Measurements from ENCODE around the gene SMYD3. TPM values are rescaled to one million over a fixed set of nuclear protein-coding genes. Genes with fewer than 3 reads are reported as not detected.
A peak's percentile ranks its signal among the peaks of the same experiment; 100 is the strongest.

The SMYD3 gene
- total and polyA plus RNA-seq, 10 of the 15 experiments (the other 5 are each of a cell fraction or from before 2014, with no cell fraction given) = 18.3 to 54.0 (median 24.8) TPM

- H3K4me2 ChIP-seq (ENCODE audit: control insufficient read depth, insufficient read depth) = 0 out of 2 replicates have a peak overlapping the region, but pooled peaks have one; percentile 18
- SMC1A ChIA-PET (ENCODE audit: uncharacterized antibody, unreplicated experiment) = interaction anchor here (0.8 to 1.5 kb wide), 4 partner anchors 8 to 26 kb away, joined by 3 to 4 read pairs (median 4); no protein-coding TSS in a partner anchor
- no peaks in the 10 kb centered on the region for H3K9me3 ChIP-seq (replicated peaks; ENCODE audit: control insufficient read depth, insufficient read depth, low read length)
- 67% methylated on average over 3 of the region's 3 CpGs for WGBS (ENCODE audit: insufficient coverage, insufficient replicate concordance, low lambda C conversion rate, missing lambda C conversion rate)
- ATAC-seq = peak; percentile 31
- no peaks in the 10 kb centered on the region for H4K20me1 ChIP-seq (ENCODE audit: control insufficient read depth, insufficient read depth)
- no peaks in the 10 kb centered on the region for H3K27me3 ChIP-seq (replicated peaks in 1 of 2; ENCODE audit: control insufficient read depth in 2 of 2, insufficient read depth in 2 of 2, low read length in 1 of 2)
- intact Hi-C loops (cut with micrococcal nuclease; ENCODE audit: unreplicated experiment) (no loop called here), in situ Hi-C loops (cut with MboI) (no loop called here)
- H3K36me3 ChIP-seq (ENCODE audit: control insufficient read depth in 2 of 2, insufficient read depth in 2 of 2, low read length in 1 of 2) = no peaks in the 10 kb centered on the region
- no peaks in the 10 kb centered on the region for H3K4me1 ChIP-seq (ENCODE audit: control insufficient read depth, insufficient read depth, low read length)
- CTCF ChIA-PET = interaction anchor here (1.2 kb wide), 1 partner anchor 42 kb away, joined by 3 read pairs; no protein-coding TSS in a partner anchor
- POLR2A ChIA-PET = no interaction called here
- no peak overlapping the region for H3K9ac ChIP-seq (ENCODE audit: control insufficient read depth, insufficient read depth, low read length)
- RAD21 ChIA-PET (ENCODE audit: unreplicated experiment) = interaction anchor here (0.9 kb wide), 1 partner anchor 136 kb away, joined by 4 read pairs; no protein-coding TSS in a partner anchor
- no TSS peak for BruUV-seq (replicated peaks)
- no peak overlapping the region for H2AFZ ChIP-seq (ENCODE audit: control insufficient read depth, low read depth, low read length)
- no peak for FAIRE-seq
- H3K79me2 ChIP-seq (ENCODE audit: control insufficient read depth, insufficient read depth, low read length) = no peaks in the 10 kb centered on the region
- no peak overlapping the region for H3K27ac ChIP-seq (ENCODE audit: control insufficient read depth, insufficient read depth)
- no peak overlapping the region for H3K4me3 ChIP-seq
- DNase-seq (ENCODE audit: low read depth, low spot score) = no peak
- TF ChIP-seq IKZF1 (conservative IDR thresholded peaks at IDR 0.05) (0 out of 2 replicates have a peak, but pooled peaks have one; percentile 16), SRF (IDR thresholded peaks at IDR 0.05; ENCODE audit: low read depth in 2 of 2, low read length in 2 of 2) (0 out of 4 replicates have a peak, but pooled peaks of 1 of the 2 experiments have one; percentile 14), RCOR1 (conservative IDR thresholded peaks at IDR 0.05; ENCODE audit: low read depth, low read length) (no peak)
Measured at GRCh38 chr1:246032031-246032551, 475.0 kb downstream of the SMYD3 start.

- SMC1A ChIA-PET (ENCODE audit: uncharacterized antibody, unreplicated experiment) = no interaction called here
- ATAC-seq (no peak), FAIRE-seq (no peak), DNase-seq (ENCODE audit: low read depth, low spot score) (no peak)
- Histone ChIP-seq H3K9me3 (replicated peaks; ENCODE audit: control insufficient read depth, insufficient read depth, low read length) (no peaks in the 10 kb centered on the region), H3K4me3 (no peak overlapping the region), H3K4me1 (ENCODE audit: control insufficient read depth, insufficient read depth, low read length) (no peaks in the 10 kb centered on the region), H3K9ac (ENCODE audit: control insufficient read depth, insufficient read depth, low read length) (no peak overlapping the region), H3K27me3 (replicated peaks in 1 of 2; ENCODE audit: control insufficient read depth in 2 of 2, insufficient read depth in 2 of 2, low read length in 1 of 2) (no peaks in the 10 kb centered on the region), H4K20me1 (ENCODE audit: control insufficient read depth, insufficient read depth) (no peaks in the 10 kb centered on the region), H3K27ac (ENCODE audit: control insufficient read depth, insufficient read depth) (no peak overlapping the region), H2AFZ (ENCODE audit: control insufficient read depth, low read depth, low read length) (no peak overlapping the region), H3K36me3 (ENCODE audit: control insufficient read depth in 2 of 2, insufficient read depth in 2 of 2, low read length in 1 of 2) (no peaks in the 10 kb centered on the region), H3K79me2 (ENCODE audit: control insufficient read depth, insufficient read depth, low read length) (no peaks in the 10 kb centered on the region), H3K4me2 (ENCODE audit: control insufficient read depth, insufficient read depth) (no peak overlapping the region)
- intact Hi-C loops (cut with micrococcal nuclease; ENCODE audit: unreplicated experiment) = no loop called here
- no TSS peak for BruUV-seq (replicated peaks)
- CTCF ChIA-PET = no interaction called here
- in situ Hi-C loops (cut with MboI) = no loop called here
- RAD21 ChIA-PET (ENCODE audit: unreplicated experiment) = no interaction called here
- POLR2A ChIA-PET = no interaction called here
- WGBS (ENCODE audit: insufficient coverage, insufficient replicate concordance, low lambda C conversion rate, missing lambda C conversion rate) = 10% methylated on average over 1 of the region's 1 CpG
- TF ChIP-seq IKZF1 (conservative IDR thresholded peaks at IDR 0.05) (no peak), IRF5 (IDR thresholded peaks at IDR 0.05; ENCODE audit: borderline replicate concordance) (no peak), CEBPB (IDR thresholded peaks at IDR 0.05; ENCODE audit: borderline replicate concordance in 1 of 2, low read depth in 2 of 2, low read length in 2 of 2) (no peak), MYC (IDR thresholded peaks at IDR 0.05; ENCODE audit: insufficient read depth, insufficient read length, insufficient replicate concordance, low read length, severe bottlenecking) (no peak), STAT3 (IDR thresholded peaks at IDR 0.05; ENCODE audit: low read depth, low read length) (no peak), RAD21 (IDR thresholded peaks at IDR 0.05; ENCODE audit: insufficient read depth, low read depth, low read length) (no peak), RBBP5 (conservative IDR thresholded peaks at IDR 0.05) (no peak), RCOR1 (conservative IDR thresholded peaks at IDR 0.05; ENCODE audit: low read depth, low read length) (no peak), ZNF384 (IDR thresholded peaks at IDR 0.05; ENCODE audit: borderline replicate concordance, low read depth, low read length) (no peak), YBX1 (IDR thresholded peaks at IDR 0.05) (no peak), ESRRA (IDR thresholded peaks at IDR 0.05; ENCODE audit: low read length) (no peak), NRF1 (conservative IDR thresholded peaks at IDR 0.05; ENCODE audit: low read depth, low read length) (no peak), WRNIP1 (IDR thresholded peaks at IDR 0.05; ENCODE audit: borderline replicate concordance, low read depth, low read length) (no peak), TCF12 (IDR thresholded peaks at IDR 0.05; ENCODE audit: low read depth, low read length) (no peak)
Measured at GRCh38 chr1:246029616-246030015, 477.5 kb downstream of the SMYD3 start.
